ENCODE data around the gene ZBTB17. TPM values are rescaled to one million over a fixed set of nuclear protein-coding genes. Genes with fewer than 3 reads are reported as not detected.

Gene ZBTB17
- total and polyA plus RNA-seq, 2 of the 8 experiments (the other 6 are each of a cell fraction or from before 2014, with no cell fraction given), result 24.7 to 36.2 TPM

- TF ChIP-seq CHD7 (IDR thresholded peaks at IDR 0.05; ENCODE audit: insufficient replicate concordance, low read length) (no peak), EZH2 (IDR thresholded peaks at IDR 0.05; ENCODE audit: low read depth, low read length, severe bottlenecking) (no peak), RXRA (IDR thresholded peaks at IDR 0.05; ENCODE audit: insufficient read depth, low read depth, low read length) (no peak), SP1 (IDR thresholded peaks at IDR 0.05; ENCODE audit: low read depth, low read length) (no peak), POLR2A (IDR thresholded peaks at IDR 0.05; ENCODE audit: control extremely low read depth in 1 of 2, low read depth in 2 of 2, low read length in 2 of 2) (no peak), JUND (IDR thresholded peaks at IDR 0.05; ENCODE audit: low read length) (no peak), FOSL1 (IDR thresholded peaks at IDR 0.05; ENCODE audit: insufficient read depth, low read depth, low read length) (no peak), SIRT6 (IDR thresholded peaks at IDR 0.05; ENCODE audit: low read length) (no peak), KDM5A (IDR thresholded peaks at IDR 0.05; ENCODE audit: low read length) (no peak)
Measured at GRCh38 chr1:15966081-15966955, 9.6 kb downstream of the ZBTB17 start (continued).

Measured in H1 (cell line).